GM18498 (cell line): ENCODE measurements around the gene GCC2.
"Not testable (repeated sequence)": the region's sequence is repeated elsewhere in the genome, so short reads cannot be mapped to it uniquely, and the experiment has no call there.

Experiments used
- ATAC-seq: cut with Tn5 transposase; IDR thresholded peaks from one replicate; pipeline ENCODE4 v1.9.1; 2021; ENCODE audit warnings: mild to moderate bottlenecking, moderate library complexity; ENCODE audit not compliant: unreplicated experiment

GCC2 gene, protein sequence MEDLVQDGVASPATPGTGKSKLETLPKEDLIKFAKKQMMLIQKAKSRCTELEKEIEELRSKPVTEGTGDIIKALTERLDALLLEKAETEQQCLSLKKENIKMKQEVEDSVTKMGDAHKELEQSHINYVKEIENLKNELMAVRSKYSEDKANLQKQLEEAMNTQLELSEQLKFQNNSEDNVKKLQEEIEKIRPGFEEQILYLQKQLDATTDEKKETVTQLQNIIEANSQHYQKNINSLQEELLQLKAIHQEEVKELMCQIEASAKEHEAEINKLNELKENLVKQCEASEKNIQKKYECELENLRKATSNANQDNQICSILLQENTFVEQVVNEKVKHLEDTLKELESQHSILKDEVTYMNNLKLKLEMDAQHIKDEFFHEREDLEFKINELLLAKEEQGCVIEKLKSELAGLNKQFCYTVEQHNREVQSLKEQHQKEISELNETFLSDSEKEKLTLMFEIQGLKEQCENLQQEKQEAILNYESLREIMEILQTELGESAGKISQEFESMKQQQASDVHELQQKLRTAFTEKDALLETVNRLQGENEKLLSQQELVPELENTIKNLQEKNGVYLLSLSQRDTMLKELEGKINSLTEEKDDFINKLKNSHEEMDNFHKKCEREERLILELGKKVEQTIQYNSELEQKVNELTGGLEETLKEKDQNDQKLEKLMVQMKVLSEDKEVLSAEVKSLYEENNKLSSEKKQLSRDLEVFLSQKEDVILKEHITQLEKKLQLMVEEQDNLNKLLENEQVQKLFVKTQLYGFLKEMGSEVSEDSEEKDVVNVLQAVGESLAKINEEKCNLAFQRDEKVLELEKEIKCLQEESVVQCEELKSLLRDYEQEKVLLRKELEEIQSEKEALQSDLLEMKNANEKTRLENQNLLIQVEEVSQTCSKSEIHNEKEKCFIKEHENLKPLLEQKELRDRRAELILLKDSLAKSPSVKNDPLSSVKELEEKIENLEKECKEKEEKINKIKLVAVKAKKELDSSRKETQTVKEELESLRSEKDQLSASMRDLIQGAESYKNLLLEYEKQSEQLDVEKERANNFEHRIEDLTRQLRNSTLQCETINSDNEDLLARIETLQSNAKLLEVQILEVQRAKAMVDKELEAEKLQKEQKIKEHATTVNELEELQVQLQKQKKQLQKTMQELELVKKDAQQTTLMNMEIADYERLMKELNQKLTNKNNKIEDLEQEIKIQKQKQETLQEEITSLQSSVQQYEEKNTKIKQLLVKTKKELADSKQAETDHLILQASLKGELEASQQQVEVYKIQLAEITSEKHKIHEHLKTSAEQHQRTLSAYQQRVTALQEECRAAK (N-terminal part only)

DNA sequence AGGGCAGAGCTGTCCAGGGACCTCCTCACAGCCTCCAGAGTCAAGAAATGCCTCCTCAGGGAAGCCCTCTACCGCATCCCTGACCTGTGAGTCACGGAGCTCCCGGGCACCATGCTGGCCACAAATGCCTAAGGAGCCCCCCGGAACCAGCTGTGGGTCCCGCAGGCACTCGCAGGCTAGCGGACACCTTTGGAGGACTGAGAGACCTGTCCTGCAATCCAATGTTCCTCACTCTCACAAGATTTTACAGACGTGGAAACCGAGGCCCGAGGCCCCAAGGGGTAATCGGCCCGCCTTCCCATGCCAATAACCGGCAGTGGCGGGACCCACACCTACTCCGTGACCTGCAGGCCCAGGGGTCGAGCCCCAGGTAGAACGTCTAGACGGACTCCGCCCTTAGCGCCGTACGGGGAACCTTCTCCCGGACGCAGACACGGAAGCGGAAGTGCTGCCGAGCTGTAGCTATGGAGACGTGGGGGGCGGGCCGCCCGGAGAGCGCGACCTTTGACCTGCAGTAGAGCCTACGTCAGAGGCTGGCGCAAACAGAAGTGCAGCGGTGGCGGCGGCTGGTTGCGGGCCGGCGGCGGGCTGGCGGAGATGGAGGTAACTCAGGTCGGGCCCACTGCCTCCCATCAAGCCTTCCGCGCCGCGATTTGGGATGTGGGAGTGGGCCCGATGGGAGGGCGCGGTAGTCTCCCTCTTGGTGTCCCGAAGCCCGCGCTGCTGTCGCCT, at the start of gene GCC2:
TSS of gene GCC2 (plus strand) at position 529 of the 732 bp plus-strand sequence. CDS start at position 598, 69 bp downstream.
- ATAC-seq: peak; percentile 98

DNA sequence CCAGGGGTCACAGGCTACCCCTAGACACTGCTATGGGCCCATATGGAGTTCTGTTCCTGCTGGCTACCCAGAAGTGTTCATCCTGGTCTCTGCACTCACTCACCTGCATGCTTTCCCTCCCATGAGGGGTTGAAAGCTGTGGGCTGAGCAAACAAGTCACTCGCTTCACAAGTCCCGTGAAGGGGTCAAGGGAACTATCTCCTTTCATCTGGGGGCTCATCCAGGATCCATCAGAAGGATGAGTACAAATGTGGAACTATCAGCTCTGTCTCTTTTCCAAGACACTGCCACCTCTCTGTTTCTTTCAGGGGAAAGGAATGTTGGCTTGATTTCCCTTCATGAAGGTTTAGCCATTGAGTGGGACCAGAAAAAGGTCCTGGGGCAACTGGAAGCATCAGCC, 49.5 kb upstream of the GCC2 start:
- ATAC-seq: no peak

DNA sequence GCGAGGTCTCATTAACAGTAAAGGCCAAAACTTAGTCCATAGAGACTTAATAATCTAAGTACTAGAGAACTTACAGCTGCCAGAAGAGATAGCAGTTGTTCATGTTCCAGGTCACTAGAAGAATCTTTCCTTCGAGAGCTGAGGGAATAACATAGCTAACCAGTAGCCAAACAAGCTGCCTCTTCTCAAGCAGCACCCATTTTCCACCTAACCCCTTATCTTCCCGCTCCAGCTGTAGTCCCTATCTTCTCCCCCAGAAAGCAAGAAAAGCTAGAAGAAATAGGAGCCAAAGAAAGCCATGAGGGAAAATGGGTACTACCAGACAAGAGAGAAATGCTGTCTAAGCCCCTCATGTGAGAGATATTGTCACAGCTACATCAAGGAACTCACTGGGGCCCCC, 47.2 kb upstream of the GCC2 start:
- ATAC-seq: no peak

DNA sequence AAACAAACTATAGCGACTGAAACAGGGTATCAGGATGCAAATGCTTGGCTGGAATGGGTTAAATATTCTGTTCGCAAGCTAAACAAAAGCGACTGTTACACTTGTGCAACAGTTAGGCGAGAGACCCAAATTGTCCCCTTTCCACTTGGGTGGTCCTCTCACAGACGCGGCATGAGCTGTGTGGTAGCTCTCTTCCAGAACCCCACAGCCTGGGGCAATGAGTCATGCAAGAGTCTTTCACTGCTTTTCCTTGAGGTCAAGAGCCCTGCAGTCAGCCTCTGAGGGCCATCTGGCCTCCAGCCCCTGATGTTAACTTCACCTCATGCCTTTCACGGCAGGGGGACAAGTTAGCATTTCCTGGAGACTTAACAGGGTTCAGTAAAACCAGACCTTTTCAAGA, 45.5 kb upstream of the GCC2 start:
- no peak for ATAC-seq

DNA sequence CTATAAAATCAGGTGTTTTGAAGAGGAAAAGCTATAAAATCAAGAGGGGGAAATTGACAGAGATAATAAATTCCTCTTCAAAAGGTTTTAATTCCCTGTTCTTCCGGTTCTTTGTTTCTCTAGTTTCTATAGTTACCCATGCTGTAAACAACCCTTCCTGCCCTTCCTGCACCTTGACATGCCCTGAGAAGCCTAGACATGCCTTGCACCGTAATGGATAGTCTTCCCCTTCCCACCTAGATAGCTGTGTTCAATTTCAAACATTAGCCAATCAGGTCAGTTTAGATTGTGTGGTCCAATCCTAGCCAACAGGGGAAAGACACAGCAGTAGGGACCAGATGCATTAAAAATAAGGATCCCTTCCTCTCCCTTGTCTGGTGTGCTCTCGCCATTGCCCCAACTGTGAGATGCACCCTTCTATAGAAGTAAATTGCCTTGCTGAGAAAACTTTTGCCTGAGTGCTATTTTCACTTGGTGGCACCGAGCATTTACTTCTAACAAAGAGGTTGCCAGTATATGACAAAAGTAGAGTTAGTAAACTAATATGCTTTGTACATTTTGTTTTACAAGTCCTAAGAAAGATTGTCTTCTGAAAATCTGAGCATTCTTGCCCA, 44.1 kb upstream of the GCC2 start:
- no peak for ATAC-seq

DNA sequence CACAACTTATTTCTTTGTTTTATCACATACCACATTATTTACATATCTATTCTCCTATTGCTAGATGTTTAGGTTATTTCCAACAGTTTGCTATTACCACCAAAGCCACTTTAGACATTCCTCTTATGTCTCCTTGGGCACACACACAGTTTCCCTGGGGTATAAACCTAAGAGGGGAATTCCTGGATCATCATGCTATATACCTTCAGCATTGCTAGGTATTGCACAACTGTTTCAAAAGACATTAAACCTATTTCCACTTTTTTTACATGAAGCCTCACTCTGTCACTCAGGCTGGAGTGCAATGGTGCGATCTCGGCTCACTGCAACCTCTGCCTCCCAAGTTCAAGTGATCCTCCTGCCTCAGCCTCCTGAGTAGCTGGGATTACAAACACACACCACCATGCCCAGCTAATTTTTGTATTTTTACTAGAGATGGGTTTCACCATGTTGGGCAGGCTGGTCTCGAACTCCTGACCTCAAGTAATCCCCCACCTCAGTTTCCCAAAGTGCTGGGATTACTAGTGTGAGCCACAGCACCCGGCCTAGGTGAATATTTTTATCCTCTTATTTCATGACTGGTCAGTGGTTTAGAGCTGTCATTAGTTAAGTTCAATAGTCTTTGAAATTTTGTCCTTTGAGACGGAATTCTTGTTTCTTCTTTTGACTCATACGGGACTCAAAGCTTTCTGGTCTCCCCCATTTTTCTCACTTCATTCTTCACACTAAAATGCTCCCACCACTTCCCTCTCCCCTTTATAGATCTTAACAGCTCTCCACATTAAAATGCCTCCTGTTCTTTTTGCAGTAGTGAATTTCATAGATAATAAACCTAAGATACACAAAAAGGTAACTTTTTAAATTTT, 40.9 kb upstream of the GCC2 start:
- ATAC-seq: no peak

DNA sequence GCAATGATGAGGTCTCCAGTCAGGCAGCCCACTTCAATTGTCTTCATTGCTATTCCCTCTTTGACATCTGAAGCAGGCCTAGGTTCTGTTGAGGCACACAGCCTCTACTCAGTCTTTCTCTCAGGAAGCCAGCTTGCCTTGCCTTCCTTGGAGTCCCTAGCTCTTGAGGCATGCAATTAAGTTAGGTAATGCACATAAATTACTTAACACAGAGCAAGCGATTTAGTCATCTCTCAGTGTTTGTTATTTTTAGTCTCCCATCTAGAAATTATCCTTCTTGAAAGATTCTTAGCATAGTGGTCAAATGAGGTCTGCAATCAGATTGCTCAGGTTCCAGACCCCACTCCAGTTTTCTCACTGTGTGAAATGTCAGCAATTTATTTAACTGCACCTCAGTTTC, 39.2 kb upstream of the GCC2 start:
- ATAC-seq: no peak

DNA sequence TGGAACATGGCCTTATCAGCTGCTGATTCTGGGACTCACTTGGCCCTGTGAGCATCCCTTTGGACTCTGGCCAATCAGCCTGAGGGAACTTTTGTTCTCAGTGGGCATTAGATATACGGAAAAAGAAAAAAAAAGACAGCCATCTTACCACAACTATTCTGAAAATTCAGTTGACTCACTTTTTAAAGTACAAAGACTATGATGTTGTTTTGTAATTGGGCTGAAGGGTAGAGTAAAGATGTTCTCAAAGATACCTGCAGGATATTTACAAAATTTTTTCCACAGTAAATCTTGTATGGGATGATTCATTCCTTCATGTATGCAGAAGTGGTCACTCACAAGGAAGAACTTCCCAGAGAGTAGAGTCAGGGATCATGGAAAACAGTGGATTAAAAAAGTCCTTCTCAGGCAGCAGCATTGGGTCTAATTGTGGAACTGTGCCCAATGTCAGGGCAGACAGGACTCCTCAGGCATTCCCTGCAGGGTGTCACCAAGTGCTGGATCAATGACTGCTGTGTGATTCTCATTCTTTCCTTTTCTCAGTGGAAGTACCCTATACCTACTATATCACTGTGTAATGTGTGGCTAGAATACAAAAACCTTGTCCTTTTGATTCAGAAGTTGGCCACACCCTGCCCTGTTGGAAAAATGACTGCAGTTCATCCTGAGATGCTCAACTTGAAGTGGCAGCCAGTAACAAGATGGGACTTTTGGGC, 35.9 kb upstream of the GCC2 start:
- no peak for ATAC-seq

DNA sequence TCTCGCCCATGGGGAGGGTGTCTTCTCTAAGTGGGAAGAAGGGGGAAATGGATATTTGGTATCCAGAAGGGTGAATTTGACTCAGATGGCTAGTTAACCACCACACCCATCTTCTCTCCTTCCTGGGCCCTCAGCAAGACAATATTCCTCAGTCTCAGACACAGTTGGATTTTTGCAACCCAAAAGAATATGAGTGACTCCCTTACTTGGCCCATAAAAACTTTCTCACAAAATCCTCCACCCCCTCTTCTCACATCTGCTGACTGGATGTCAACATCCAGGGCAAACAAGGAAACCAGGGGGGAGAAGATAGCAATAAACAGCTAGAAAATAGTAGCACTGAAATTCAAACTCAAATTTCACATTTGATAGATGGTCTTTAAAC, 35.3 kb upstream of the GCC2 start:
- ATAC-seq: no peak

DNA sequence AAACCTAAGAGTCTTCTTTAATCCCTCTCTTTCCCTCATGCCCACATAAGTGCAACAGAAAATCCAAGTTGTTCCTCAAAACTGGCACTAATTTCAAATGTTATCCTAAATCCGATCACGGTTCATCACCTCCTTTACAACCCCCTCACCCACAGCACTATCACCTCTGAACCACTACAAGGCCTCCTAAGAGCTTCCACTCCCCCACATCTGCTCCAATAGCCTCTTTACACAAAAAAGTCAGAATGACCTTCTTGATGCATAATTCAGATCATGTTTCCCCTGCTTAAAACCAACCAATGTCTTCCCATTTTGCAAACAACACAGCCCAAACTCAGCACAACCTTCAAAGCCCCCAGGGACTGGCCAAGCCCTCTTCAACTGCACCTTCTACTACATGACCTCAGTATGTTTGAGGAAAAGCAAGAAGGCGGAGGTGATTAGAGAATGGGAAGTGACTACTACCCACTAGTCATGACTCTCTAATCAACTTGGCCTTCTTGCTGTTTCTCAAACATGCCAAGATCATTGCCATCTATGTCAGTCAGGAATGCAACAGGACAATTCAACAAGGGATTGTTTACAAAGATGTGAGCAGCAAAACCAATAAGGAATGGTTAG, 34.6 kb upstream of the GCC2 start:
- ATAC-seq: no peak

DNA sequence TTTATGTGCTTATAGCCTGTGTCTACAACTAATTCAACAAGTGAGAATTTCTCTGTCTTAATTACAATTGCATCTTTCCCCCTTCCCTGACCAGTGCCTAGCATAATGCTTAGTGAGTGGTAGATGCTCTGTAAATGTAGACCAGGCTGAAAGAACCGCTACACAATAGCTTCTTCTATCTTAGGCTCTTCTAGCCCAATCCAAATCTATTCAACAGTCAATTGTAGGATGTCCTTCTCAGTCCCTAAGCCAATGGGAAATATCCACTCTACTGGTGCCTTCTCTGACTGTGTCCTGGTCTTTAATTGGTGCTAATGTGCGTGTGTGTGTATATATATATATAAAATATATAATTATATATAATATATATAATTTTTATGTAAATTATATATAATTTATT, 34.1 kb upstream of the GCC2 start:
- ATAC-seq: no peak

DNA sequence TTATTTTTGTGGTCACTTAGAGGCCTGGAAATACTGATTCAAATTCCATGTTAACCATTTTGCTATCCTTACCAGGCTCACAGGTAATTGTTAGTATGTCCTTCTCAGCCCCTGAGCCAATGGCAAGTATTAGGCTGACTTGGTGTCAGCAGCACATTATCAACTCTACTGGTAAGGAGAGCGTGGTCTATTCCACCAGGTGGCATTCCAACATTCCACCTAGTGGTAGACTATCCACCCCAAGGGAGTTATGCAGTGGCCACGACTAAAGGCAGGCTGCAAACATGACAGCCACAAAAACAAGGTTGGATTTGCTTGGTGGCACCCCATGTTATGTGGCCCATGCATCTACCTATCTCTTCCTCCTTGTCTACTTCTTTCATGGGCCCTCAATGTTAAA, 31.8 kb upstream of the GCC2 start:
- no peak for ATAC-seq

DNA sequence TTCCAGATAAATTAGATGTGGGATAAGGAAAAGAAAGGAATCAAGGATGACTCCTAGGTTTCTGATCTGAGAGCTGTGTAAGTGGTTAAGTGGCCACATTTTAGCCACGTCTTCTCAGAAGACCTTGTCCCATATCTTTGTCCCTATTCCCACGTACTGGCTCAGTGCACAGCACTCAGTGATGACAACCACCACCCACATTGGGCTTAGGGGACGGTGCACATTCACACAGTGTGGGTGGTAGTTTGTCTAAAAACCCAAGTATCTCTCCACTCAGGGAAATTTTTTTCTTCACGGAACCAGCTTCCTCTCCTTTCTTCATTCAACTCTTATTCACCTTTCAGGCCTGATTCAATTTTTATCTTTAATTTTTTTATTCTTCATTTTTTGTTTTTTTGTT, 30.6 kb upstream of the GCC2 start:
- no peak for ATAC-seq

DNA sequence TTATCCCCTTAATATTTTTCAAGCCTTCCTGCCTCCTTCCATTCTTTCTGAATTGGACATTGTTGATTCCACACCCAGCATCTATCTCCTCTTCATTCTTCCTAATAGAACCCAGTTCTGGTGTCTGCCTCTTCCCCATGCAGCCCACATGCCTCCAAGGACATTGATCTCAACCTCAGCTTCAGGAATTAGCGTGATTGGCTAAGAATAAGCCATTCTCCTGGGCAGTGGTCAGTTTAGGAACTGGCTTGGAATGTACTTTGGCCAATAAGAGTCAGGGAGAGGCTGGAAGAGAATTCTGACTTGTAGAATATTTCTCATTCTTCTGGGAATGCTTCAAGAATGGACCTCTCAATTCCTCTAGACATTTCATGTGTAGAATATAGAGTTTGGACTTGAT, 25.9 kb upstream of the GCC2 start:
- no peak for ATAC-seq

DNA sequence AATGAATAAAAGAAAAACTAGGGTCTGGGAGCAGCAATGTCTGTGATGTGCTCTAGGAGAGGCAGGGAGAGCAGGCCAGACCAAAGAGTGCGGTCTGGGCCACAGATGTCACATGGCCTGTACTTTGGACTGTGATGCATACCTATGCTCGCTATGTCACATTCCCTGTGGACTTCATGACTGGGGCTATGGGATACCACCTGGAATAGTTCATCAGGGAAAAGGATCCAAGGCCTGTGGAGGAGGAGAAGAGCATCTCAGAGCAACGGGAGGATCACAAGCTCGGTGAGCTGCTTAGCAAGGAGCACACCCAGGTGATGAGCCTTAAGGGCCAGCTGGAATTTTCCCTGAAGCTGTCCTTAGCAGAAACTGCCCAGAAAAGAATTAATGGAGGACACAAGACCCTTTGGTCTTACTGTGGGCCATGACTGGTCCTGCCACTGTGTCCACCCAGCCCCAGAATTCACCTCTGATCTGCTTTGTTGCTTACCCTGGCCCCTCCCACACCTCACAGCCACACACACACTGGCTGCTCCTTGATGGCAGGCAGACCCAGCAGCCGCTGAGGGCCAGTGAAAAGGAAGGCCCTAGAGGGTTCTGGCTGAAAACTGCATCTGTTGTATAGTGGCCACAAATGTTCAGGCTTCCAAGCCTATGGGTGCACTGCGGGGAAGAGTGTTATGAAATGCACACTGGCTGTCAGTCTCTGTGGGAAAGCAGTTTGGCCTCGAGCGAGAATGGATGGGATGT, 25.3 kb upstream of the GCC2 start:
- no peak for ATAC-seq

DNA sequence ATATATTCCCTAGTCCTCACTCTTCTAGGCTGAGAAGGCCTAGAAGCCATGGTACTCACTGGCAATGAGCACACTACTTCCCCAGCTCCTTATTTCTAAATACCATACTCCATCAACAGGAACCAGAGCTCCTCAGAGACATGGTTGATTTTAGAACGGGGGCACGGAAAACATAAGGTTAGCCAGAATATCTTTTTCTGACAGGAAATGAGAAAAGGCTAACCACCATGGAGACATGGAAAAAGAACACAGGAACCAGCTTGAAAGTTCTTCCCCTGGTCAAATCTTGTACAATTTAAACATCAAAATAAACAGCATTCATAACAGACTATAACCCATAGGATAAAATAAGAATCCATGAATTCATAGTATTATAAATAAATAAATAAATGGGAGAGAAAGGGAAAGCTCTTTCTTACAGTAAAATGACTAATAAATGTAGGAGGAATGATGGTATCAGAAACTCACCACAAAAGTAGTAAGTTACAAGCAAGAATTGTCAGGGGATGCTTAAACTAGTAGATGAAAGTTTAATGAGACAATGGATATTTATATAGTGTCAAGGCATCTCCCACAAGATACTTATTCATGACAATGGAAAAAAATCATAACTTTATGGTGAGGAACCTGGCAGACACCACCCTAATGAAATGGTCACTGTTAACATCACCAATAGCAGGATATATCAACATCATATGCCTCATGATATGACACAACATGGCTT, 20.6 kb upstream of the GCC2 start:
- ATAC-seq: no peak

DNA sequence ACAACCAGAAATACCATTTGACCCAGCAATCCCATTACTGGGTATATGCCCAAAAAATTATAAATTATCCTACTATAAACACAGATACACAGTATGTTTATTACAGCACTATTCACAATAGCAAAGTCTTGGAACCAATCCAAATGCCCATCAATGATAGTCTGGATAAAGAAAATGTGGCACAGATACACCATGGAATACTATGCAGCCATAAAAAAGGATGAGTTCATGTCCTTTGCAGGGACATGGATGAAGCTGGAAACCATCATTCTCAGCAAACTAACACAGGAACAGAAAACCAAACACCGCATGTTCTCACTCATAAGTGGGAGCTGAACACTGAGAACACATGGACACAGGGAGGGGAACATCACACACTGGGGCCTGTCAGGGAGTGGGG, 13.4 kb upstream of the GCC2 start:
- ATAC-seq: not testable (repeated sequence)
